Caco-2 (cell line): ENCODE measurements around the gene GUCY2C. TPM values are rescaled to one million over a fixed set of nuclear protein-coding genes. Genes with fewer than 3 reads are reported as not detected.

Source experiments
- BruUV-seq: library from RNA; stranded (reverse); fragments of 400-500 nt; replicated peaks from 2 replicates; lab custom pipeline; 2021; lab: Mats Ljungman, UMichigan
- CTCF ChIA-PET: fragments of 300-600 bp; sonication (Branson Sonifier 250); formaldehyde crosslinking; loops from one replicate; lab custom pipeline; 2022; ENCODE audit warnings: antibody characterized with exemption; lab: Charles Lee
- POLR2A ChIA-PET: fragments of 300-600 bp; sonication (Branson Sonifier 250); formaldehyde crosslinking; loops from one replicate; lab custom pipeline; 2022; ENCODE audit warnings: antibody characterized with exemption; lab: Charles Lee
- DNase-seq, 2 experiments: peaks; one replicate each; pipeline versions ENCODE4 v3.0.0 to v3.0.0-alpha.2; 2020 to 2022
- H3K27me3 ChIP-seq: replicated peaks from 2 replicates; pipeline ENCODE4 v1.6.0; 2011; ENCODE audit warnings: low read length; ENCODE audit not compliant: control insufficient read depth, insufficient read depth
- H3K36me3 ChIP-seq: 2 replicates; pipeline ENCODE4 v1.5.1; 2011; ENCODE audit warnings: low read length; ENCODE audit not compliant: control insufficient read depth, insufficient read depth
- H3K4me1 ChIP-seq: fragments of 250-450 bp; sonication (Bioruptor Pico); 2 replicates; pipeline ENCODE4 v1.5.1; 2020; ENCODE audit warnings: mild to moderate bottlenecking
- H3K4me3 ChIP-seq: 2 replicates; pipeline ENCODE4 v1.5.1; 2011; ENCODE audit warnings: low read depth, mild to moderate bottlenecking, control low read depth, low read length
- H3K9me3 ChIP-seq: fragments of 250-450 bp; sonication (Bioruptor Pico); 2 replicates; pipeline ENCODE4 v1.5.1; 2020; ENCODE audit warnings: mild to moderate bottlenecking, moderate library complexity
- H3K27ac Mint-ChIP-seq: one replicate; pipeline ENCODE4 v1.8.0; 2022; ENCODE audit warnings: mixed read lengths; ENCODE audit not compliant: unreplicated experiment
- H3K27me3 Mint-ChIP-seq: one replicate; pipeline ENCODE4 v1.8.0; 2022; ENCODE audit warnings: mixed read lengths; ENCODE audit not compliant: insufficient read depth, unreplicated experiment
- H3K36me3 Mint-ChIP-seq: one replicate; pipeline ENCODE4 v1.8.0; 2022; ENCODE audit warnings: mild to moderate bottlenecking, mixed read lengths; ENCODE audit not compliant: insufficient read depth, unreplicated experiment
- H3K4me1 Mint-ChIP-seq: one replicate; pipeline ENCODE4 v1.8.0; 2022; ENCODE audit warnings: low read depth, mixed read lengths; ENCODE audit not compliant: unreplicated experiment
- H3K4me3 Mint-ChIP-seq: one replicate; pipeline ENCODE4 v1.8.0; 2022; ENCODE audit warnings: mild to moderate bottlenecking, moderate library complexity, mixed read lengths; ENCODE audit not compliant: unreplicated experiment
- H3K9me3 Mint-ChIP-seq: one replicate; pipeline ENCODE4 v1.8.0; 2022; ENCODE audit warnings: mixed read lengths; ENCODE audit not compliant: unreplicated experiment
- intact Hi-C: fragments of 100-400 bp; cut with micrococcal nuclease; formaldehyde crosslinking; loops from one replicate; pipeline ENCODE4 v1.10.0; 2022; ENCODE audit not compliant: unreplicated experiment
- total RNA-seq: library from RNA; stranded (reverse); gene quantifications from 2 replicates; pipeline ENCODE4 v1.2.3, GENCODE V29; 2022
- TF ChIP-seq, protein P1 (sequence below), 2 experiments: fragments of 200-600 bp in 1 of 2; IDR thresholded peaks; 1 replicate in 1 of 2; 2 replicates in 1 of 2; pipeline versions ENCODE4 v1.5.1 to v1.8.0; 2011 to 2022; ENCODE audit warnings: antibody characterized with exemption in 1 of 2, control low read depth in 1 of 2, inconsistent platforms in 1 of 2, low read depth in 1 of 2, low read length in 1 of 2, mild to moderate bottlenecking in 1 of 2, moderate library complexity in 1 of 2; ENCODE audit not compliant: insufficient read depth in 1 of 2, severe bottlenecking in 1 of 2, unreplicated experiment in 1 of 2

Gene GUCY2C
- total RNA-seq, 1 experiment from 2014 or later = 2.4 TPM

DNA sequence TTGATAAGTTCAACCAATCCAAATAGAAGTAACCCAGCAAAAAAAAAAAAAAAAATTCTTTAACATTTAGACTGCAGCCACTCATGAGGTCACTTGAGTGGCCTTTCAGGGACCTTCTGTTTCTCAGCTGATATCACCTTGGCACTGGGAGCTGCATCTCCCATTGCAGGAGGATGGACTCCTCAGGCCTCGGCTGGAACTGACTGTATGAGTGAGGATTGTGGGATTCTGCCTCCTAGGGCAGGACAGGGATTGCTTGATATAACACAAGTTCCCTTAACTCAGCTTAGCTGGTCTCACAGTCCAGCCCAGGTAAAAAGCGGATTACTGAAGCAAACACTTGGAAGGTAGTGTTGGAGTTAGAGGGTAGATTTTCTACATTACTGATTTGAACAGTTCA is 3.5 kb upstream of the GUCY2C start:
- Mint-ChIP-seq H3K4me1 (no peaks in the 10 kb centered on the region), H3K9me3 (peaks cover 10% of the 10 kb centered on the region), H3K27me3 (no peaks in the 10 kb centered on the region), H3K4me3 (no peak overlapping the region), H3K27ac (no peak overlapping the region), H3K36me3 (no peaks in the 10 kb centered on the region)
- 0 out of 2 replicates have a peak, but pooled peaks cover 3% of the 10 kb centered on the region for H3K9me3 ChIP-seq
- DNase-seq = no peak
- H3K4me3 ChIP-seq = no peak overlapping the region
- TF ChIP-seq, protein P1, sequence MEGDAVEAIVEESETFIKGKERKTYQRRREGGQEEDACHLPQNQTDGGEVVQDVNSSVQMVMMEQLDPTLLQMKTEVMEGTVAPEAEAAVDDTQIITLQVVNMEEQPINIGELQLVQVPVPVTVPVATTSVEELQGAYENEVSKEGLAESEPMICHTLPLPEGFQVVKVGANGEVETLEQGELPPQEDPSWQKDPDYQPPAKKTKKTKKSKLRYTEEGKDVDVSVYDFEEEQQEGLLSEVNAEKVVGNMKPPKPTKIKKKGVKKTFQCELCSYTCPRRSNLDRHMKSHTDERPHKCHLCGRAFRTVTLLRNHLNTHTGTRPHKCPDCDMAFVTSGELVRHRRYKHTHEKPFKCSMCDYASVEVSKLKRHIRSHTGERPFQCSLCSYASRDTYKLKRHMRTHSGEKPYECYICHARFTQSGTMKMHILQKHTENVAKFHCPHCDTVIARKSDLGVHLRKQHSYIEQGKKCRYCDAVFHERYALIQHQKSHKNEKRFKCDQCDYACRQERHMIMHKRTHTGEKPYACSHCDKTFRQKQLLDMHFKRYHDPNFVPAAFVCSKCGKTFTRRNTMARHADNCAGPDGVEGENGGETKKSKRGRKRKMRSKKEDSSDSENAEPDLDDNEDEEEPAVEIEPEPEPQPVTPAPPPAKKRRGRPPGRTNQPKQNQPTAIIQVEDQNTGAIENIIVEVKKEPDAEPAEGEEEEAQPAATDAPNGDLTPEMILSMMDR (IDR thresholded peaks at IDR 0.05; ENCODE audit: insufficient read depth in 1 of 2, low read depth in 1 of 2, low read length in 1 of 2, severe bottlenecking in 1 of 2, unreplicated experiment in 1 of 2) = no peak
- intact Hi-C loops = no loop called here
- CTCF ChIA-PET = interaction anchor here (0.7 kb wide), 1 partner anchor 73 kb away, joined by 3 read pairs; no protein-coding TSS in a partner anchor
- POLR2A ChIA-PET = no interaction called here
- no peaks in the 10 kb centered on the region for H3K36me3 ChIP-seq
- no peaks in the 10 kb centered on the region for H3K27me3 ChIP-seq
- no TSS peak for BruUV-seq
- no peaks in the 10 kb centered on the region for H3K4me1 ChIP-seq

DNA sequence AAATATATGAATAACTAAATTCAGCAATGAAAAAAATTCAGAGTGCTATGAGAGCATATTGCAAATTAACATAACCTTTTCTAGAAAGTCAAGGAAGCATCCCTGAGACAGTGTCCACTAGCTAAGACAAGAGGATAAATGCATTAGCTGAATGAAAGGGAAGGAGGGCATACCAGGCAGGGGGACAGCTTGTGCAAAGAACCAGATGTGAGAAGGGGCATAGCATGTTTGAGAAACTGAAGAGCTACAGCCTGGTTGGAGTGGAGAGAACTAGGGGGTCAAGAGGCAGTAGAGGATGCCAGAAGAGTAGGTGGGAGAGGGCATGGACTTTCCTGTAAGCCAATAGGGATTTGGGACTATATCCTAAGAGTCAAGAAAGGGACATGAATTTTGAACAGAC is 2.2 kb upstream of the GUCY2C start:
- Mint-ChIP-seq H3K9me3 (peaks cover 1% of the 10 kb centered on the region), H3K27me3 (no peaks in the 10 kb centered on the region), H3K27ac (no peak overlapping the region), H3K4me3 (no peak overlapping the region), H3K36me3 (no peaks in the 10 kb centered on the region), H3K4me1 (no peaks in the 10 kb centered on the region)
- DNase-seq = no peak
- no TSS peak for BruUV-seq
- ChIA-PET CTCF (no interaction called here), POLR2A (no interaction called here)
- 0 out of 2 replicates have a peak, but pooled peaks cover 3% of the 10 kb centered on the region for H3K9me3 ChIP-seq
- H3K36me3 ChIP-seq = no peaks in the 10 kb centered on the region
- no peaks in the 10 kb centered on the region for H3K4me1 ChIP-seq
- intact Hi-C loops = no loop called here
- H3K4me3 ChIP-seq = no peak overlapping the region
- TF ChIP-seq, protein P1 (IDR thresholded peaks at IDR 0.05; ENCODE audit: insufficient read depth in 1 of 2, low read depth in 1 of 2, low read length in 1 of 2, severe bottlenecking in 1 of 2, unreplicated experiment in 1 of 2) = no peak
- H3K27me3 ChIP-seq = no peaks in the 10 kb centered on the region; the same call in 1 of the 2 replicates

DNA sequence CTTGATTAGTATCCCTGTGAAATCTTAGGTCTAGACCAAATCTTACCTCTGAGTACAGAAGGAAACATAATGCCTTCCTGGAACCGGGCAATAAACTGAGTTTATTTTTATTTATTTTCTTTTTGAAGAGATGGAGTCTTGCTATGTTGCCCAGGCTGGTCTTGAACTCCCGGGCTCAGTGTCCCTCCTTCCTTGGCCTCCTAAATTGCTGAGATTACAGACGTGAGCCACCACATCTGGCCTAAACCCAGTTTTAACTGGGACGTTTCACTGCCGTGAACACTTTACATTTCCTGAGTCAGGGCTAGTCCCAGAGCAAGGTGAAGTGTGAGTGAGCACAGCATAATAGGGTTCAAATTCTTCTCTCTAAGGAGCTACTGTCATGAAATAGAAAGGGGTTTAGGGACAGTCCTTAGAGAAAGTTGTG is 671 bp downstream of the GUCY2C start:
- Histone ChIP-seq H3K36me3 (no peaks in the 10 kb centered on the region), H3K9me3 (no peaks in the 10 kb centered on the region), H3K4me3 (peak overlapping the region; percentile 21), H3K27me3 (no peaks in the 10 kb centered on the region; the same call in 1 of the 2 replicates), H3K4me1 (no peaks in the 10 kb centered on the region)
- Mint-ChIP-seq H3K4me3 (peak overlapping the region; percentile 36), H3K27me3 (no peaks in the 10 kb centered on the region), H3K36me3 (no peaks in the 10 kb centered on the region), H3K27ac (no peak overlapping the region), H3K9me3 (no peaks in the 10 kb centered on the region), H3K4me1 (no peaks in the 10 kb centered on the region)
- BruUV-seq = no TSS peak
- intact Hi-C loops = no loop called here
- no peak for DNase-seq
- POLR2A ChIA-PET = no interaction called here
- CTCF ChIA-PET = no interaction called here
- TF ChIP-seq, protein P1 (IDR thresholded peaks at IDR 0.05; ENCODE audit: insufficient read depth in 1 of 2, low read depth in 1 of 2, low read length in 1 of 2, severe bottlenecking in 1 of 2, unreplicated experiment in 1 of 2) = no peak
